GM12874 (cell line): ENCODE results near the gene KDM2B.
A peak's percentile ranks its signal among the peaks of the same experiment; 100 is the strongest.

Experiments used
- TF ChIP-seq, protein P1 (sequence below): IDR thresholded peaks from 2 replicates; pipeline ENCODE4 v1.5.1; 2011; ENCODE audit warnings: low read depth, mild to moderate bottlenecking, control low read depth, low read length, moderate library complexity; ENCODE audit not compliant: insufficient read depth

KDM2B gene

DNA sequence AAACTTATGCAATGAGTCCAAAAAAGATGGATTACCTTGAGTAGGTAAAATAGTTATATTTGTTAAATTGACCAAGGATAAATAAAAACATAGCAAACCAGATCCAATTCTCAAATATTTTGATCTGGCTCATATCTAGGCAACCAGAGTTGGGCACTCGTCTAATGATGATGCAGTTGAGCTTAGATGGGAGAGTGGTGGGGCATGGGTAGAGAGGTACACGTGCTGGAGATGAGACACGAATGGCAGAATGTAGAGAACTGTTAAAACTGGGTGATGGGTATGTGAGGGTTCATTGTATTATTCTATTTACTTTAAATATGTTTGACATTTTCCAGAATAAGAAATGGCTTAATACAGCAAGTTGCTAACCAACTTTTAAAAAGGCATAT, 188.5 kb downstream of the KDM2B start:
- TF ChIP-seq, protein P1, sequence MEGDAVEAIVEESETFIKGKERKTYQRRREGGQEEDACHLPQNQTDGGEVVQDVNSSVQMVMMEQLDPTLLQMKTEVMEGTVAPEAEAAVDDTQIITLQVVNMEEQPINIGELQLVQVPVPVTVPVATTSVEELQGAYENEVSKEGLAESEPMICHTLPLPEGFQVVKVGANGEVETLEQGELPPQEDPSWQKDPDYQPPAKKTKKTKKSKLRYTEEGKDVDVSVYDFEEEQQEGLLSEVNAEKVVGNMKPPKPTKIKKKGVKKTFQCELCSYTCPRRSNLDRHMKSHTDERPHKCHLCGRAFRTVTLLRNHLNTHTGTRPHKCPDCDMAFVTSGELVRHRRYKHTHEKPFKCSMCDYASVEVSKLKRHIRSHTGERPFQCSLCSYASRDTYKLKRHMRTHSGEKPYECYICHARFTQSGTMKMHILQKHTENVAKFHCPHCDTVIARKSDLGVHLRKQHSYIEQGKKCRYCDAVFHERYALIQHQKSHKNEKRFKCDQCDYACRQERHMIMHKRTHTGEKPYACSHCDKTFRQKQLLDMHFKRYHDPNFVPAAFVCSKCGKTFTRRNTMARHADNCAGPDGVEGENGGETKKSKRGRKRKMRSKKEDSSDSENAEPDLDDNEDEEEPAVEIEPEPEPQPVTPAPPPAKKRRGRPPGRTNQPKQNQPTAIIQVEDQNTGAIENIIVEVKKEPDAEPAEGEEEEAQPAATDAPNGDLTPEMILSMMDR = no peak

DNA sequence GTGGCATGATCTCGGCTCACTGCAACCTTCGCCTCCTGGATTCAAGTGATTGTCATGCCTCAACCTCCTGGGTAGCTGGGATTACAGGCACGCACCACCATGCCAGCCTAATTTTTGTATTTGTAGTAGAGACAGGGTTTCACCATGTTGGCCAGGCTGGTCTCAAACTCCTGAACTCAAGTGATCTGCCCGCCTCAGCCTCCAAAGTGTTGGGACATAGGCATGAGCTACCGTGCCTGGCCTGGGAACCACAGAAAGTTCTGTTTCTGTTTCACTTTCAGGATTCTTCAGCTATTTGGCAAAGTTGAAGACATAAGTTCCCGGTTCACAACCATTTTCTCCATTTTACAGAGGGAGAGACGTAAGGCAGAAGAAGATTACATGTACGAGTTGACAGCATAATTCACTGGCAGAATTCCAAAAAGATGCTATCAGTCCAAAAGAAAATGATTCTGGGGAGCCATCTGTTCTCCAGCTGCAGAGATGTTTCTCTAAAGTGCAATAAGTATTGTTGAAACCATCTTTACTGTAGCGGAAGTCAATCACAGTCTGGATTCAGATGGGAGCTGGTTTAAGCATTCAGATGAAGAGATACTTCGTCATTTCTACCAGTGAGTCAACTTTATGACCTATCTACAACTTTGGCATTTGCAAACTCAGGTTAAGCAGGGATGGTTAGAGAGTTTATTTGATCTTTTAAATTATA, 189.1 kb downstream of the KDM2B start:
- TF ChIP-seq, protein P1 = no peak

DNA sequence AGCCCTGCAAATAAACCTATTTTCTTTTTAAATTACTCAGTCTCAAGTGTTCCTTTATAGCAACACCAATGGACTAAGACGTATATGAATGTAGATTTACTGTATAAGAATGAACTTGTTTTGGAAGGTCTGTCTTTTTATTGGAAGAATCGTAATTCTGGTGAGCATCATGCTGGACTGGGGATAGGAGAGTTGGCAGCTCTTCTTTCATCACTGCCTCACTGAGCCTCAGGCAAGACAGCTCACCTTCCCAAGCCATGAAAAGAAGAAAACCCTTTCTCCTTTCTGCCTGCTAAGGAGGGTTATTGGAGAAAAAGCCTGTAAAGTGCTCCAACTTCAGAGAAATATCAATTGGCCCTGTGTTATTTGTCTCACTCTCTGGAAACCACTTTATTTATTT, 190.0 kb downstream of the KDM2B start:
- TF ChIP-seq, protein P1 = no peak

DNA sequence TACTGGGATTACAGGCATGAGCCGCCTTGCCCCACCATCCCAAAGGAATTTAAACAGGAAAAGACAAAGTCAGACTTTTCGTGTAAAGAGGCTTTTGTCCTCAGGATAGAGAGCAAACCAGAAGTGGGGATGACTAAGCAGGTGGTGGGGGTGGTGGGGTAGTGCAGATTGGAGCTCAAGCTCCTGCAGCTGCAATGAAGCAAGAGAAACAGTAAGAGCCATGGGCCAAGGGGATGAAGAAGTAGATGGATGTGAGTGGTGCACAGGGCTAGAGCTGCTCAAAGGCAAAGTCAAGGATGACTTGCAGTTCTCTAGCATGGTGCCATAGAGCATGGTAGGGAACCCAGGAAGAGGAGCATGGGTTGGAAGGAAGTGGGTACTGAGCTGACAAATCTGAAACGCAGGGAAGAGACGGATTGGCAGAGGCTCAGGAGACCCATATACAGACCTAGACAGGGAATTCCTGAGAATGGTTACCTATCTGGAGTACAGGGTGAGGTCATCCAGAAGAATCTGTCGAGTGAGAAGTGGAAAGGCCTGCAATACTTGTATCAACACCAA, 192.3 kb downstream of the KDM2B start:
- TF ChIP-seq, protein P1 = no peak

DNA sequence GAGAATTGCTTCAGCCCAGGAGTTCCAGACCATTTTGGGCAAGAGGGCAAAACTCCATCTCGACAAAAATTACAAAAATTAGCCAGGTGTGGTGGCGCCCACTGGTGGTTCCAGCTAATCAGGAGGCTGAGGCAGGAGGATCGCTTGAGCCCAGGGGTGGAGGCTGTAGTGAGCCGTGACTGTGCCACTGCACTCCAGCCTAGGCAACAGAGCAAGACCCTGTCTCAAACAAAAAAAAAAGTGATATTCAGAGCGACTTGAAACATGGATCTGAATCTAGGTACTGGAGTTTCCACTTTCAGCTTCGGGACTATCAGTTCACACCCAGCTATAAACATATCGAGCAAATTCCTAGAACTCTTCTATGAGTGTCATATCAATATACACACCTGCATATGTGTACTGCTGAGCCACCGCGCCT, 197.2 kb downstream of the KDM2B start:
- TF ChIP-seq, protein P1 = 0 out of 2 replicates have a peak, but pooled peaks have one; percentile 5

DNA sequence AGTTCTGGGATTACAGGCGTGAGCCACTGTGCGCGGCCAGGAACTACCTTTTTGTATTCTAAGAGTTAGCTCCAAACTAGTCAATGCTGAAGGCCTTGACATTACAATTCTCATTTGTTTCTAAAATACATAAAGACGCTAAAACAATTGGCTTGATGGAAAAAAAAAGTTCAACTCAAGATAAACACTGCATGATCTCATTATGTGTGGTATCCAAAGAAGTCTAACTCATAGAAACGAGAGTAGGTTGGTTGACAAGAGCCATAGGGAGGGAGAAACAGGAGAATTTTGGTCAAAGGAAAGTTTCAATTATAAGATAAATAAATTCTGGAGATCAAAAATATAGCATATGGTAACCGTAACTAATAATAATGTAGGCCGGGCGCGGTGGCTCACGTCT, 200.9 kb downstream of the KDM2B start:
- TF ChIP-seq, protein P1 = no peak
